Measurements from ENCODE around the gene CD63.
A peak's percentile ranks its signal among the peaks of the same experiment; 100 is the strongest.

Gene CD63

DNA sequence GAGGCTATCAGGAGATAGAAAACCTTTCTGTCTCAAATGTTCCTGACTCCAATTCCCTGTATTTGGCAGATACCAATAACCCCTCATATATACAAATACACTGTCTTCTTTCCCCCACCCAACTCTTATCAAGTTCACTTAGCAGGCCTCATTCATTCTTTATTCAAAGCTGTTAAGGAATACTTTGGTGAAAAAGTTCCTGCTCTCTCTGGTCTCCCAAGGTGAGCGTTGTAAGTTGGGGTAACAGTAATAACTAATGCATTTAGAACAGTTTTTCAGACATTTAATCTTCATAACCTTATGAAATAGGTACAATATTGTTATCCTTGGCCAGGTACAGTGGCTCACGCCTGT, 10.2 kb upstream of the CD63 start:
- in situ Hi-C loops (cut with MboI; ENCODE audit: low sequenced_read_pairs, unreplicated experiment): loop anchor here (10.0 kb wide), 2 partner anchors 206 to 296 kb away; no protein-coding TSS in a partner anchor
- TF ChIP-seq, protein P1, sequence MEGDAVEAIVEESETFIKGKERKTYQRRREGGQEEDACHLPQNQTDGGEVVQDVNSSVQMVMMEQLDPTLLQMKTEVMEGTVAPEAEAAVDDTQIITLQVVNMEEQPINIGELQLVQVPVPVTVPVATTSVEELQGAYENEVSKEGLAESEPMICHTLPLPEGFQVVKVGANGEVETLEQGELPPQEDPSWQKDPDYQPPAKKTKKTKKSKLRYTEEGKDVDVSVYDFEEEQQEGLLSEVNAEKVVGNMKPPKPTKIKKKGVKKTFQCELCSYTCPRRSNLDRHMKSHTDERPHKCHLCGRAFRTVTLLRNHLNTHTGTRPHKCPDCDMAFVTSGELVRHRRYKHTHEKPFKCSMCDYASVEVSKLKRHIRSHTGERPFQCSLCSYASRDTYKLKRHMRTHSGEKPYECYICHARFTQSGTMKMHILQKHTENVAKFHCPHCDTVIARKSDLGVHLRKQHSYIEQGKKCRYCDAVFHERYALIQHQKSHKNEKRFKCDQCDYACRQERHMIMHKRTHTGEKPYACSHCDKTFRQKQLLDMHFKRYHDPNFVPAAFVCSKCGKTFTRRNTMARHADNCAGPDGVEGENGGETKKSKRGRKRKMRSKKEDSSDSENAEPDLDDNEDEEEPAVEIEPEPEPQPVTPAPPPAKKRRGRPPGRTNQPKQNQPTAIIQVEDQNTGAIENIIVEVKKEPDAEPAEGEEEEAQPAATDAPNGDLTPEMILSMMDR (IDR thresholded peaks at IDR 0.05; ENCODE audit: borderline replicate concordance, control extremely low read depth, extremely low read depth, insufficient read depth, missing control alignments): no peak
- DNase-seq (ENCODE audit: low spot score): no peak

DNA sequence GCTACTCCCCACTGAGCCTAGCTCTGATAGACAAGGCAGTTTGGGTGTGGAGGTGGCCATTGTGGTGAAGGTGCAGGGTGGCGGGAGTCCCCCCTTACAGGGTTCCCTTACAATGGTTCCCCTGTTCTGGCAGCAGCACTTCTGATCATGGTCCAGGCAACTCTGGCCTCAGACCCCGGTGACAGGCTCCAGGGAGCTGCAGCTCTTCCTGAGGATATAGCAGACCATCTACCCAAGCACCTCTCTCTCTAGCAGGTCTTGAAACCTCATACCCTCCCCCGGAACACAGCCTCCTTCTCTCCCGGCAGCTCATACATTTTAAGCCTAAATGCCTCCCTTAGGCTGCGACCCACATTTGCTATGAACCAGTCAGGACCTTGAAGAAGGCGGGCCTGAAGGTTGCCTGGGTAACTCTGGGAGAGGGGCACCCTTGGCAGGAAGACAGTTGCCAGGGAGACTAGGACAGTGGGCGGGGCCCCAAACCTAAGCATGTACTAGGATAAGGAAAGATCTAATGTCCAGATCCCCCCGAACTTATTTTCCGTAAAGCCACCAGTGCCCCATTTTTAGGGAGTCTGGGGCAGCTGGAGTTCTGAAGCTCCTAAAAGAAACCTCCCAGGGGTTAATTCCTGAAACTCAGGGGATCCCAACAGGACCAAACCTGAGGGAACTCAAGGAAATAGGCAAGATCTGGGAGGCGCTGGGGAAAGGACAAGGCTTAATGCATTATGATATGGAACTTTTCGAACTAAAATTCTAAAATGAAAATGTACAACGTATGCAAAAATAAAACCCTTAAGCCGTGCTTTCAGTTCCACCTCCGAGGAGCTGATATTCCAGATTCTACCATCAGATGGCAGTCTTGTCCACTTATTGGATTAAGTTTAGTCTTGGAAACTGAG, 9.6 kb upstream of the CD63 start:
- in situ Hi-C loops (cut with MboI; ENCODE audit: low sequenced_read_pairs, unreplicated experiment): loop anchor here (10.0 kb wide), 2 partner anchors 206 to 296 kb away; no protein-coding TSS in a partner anchor
- DNase-seq (ENCODE audit: low spot score): peak; percentile 78
- TF ChIP-seq, protein P1 (IDR thresholded peaks at IDR 0.05; ENCODE audit: borderline replicate concordance, control extremely low read depth, extremely low read depth, insufficient read depth, missing control alignments): peak; percentile 66

DNA sequence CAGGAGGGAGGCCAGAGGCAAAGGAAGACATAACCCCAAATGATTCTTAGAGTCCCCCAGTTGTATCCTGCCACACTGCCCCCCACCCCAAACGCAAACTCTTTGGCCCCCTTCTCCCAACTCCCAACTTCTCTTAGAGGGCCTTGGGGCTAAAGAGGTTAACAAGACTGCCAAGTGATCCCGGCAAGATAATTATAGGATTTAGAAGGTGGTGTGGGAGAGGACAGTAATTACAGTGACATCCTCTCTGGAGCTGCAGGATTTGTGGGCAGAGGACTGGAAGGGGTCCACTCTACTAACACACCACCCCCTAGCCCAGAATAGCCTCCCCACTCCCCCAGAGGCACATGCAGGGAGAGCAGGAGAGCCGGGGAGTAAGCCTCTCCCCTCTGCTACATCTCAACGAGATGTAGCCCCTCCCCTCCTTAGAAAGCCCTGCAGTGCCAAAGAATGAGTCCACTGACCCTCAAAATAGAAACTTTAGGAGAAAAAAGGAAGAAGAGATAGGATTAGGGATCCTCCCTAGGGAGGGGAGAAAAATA, 8.8 kb upstream of the CD63 start:
- TF ChIP-seq, protein P1 (IDR thresholded peaks at IDR 0.05; ENCODE audit: borderline replicate concordance, control extremely low read depth, extremely low read depth, insufficient read depth, missing control alignments): no peak
- in situ Hi-C loops (cut with MboI; ENCODE audit: low sequenced_read_pairs, unreplicated experiment): loop anchor here (10.0 kb wide), 2 partner anchors 207 to 297 kb away; no protein-coding TSS in a partner anchor
- DNase-seq (ENCODE audit: low spot score): no peak

DNA sequence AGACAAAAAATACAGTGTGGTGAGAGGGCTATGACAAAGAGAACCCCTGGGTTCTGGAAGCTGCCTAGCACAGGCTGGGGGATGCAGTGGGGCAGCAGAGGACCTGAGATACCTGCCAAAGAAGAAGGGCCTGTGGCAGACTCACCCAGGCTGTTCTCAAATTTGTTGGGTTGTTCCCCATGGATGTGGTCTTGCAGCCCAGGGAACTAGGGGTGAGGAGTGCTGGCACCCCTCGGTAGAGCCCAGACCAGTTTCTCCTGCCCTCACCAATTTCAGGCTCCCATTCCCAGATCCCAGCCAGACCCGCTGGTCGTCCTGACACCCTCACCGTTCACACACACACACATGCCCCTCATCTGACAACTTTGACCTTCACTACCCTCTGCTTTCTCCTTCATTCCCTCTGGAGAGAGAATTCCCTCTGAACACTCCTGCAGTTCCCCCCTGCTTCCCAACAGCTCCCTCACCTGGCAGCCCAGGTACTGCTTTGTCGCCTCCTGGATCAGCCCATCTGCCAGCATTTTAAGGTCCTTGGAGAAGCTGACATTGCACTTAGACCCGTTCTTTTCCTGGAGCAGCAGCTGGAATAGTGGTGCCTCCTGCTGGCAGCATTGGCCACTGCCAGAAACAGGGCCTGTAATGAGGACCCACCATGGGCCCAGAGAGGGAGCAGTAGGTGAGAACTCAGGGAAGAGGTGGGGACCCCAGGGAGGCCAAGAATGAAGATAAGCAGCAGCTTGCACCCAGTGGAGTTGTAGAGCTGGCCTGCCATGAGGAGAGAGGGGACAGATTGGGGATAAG, 8.2 kb upstream of the CD63 start:
- in situ Hi-C loops (cut with MboI; ENCODE audit: low sequenced_read_pairs, unreplicated experiment): loop anchor here (10.0 kb wide), 2 partner anchors 208 to 298 kb away; no protein-coding TSS in a partner anchor
- DNase-seq (ENCODE audit: low spot score): peak; percentile 59
- TF ChIP-seq, protein P1 (IDR thresholded peaks at IDR 0.05; ENCODE audit: borderline replicate concordance, control extremely low read depth, extremely low read depth, insufficient read depth, missing control alignments): peak; percentile 89

DNA sequence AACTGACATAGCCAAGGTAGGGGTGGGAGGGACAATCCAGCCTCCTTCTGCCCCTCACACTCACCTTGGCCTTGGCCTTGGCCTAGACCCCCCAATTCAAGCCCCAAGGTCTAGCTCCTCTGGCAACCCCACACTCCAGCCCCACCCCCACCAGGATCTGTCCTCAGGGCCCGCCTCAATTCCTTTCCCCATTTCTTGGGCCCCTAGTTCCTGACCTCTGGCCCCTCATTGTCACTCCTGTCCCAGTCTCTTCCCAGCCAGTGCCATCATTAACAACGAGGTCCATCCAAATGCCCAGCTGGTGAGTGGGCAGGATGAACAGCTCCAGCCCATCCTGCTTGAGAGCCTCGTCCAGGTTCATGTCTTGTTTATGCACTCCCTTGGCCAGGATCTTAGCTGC, 7.3 kb upstream of the CD63 start:
- TF ChIP-seq, protein P1 (IDR thresholded peaks at IDR 0.05; ENCODE audit: borderline replicate concordance, control extremely low read depth, extremely low read depth, insufficient read depth, missing control alignments): no peak
- in situ Hi-C loops (cut with MboI; ENCODE audit: low sequenced_read_pairs, unreplicated experiment): loop anchor here (10.0 kb wide), 2 partner anchors 209 to 299 kb away; no protein-coding TSS in a partner anchor
- DNase-seq (ENCODE audit: low spot score): no peak

DNA sequence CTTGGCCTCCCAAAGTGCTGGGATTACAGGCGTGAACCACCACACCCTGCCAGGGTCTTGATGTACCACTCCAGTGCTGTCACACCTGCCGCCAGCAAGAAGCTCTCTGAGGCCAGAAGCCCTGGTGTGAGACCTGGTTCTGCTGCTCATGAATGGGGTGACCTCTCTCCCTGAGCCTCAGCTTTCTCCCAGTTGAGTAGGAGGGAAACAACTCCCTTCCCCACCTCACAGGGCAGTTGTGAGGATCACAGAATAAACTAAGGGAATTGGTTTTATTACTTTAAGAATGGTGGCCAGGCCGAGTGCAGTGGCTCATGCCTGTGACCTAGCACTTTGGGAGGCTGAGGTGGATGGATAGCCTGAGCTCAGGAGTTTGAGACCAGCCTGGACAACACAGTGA, 5.8 kb upstream of the CD63 start:
- TF ChIP-seq, protein P1 (IDR thresholded peaks at IDR 0.05; ENCODE audit: borderline replicate concordance, control extremely low read depth, extremely low read depth, insufficient read depth, missing control alignments): no peak
- DNase-seq (ENCODE audit: low spot score): no peak
- in situ Hi-C loops (cut with MboI; ENCODE audit: low sequenced_read_pairs, unreplicated experiment): loop anchor here (10.0 kb wide), 2 partner anchors 210 to 300 kb away; no protein-coding TSS in a partner anchor
